GM18909 (cell line): ENCODE measurements around the gene BIK.
A peak's percentile ranks its signal among the peaks of the same experiment; 100 is the strongest.
"Not testable (repeated sequence)": the region's sequence is repeated elsewhere in the genome, so short reads cannot be mapped to it uniquely, and the experiment has no call there.

ENCODE experiments used
- ATAC-seq: cut with Tn5 transposase; IDR thresholded peaks from one replicate; pipeline ENCODE4 v1.9.1; 2021; ENCODE audit warnings: mild to moderate bottlenecking; ENCODE audit not compliant: unreplicated experiment, poor library complexity

The BIK gene

GRCh38 chr22:43104056-43104625, 6.4 kb upstream of the BIK start:
- not testable (repeated sequence) for ATAC-seq

- ATAC-seq = not testable (repeated sequence)
Measured at GRCh38 chr22:43104950-43105349, 5.6 kb upstream of the BIK start.

- ATAC-seq = no peak
Measured at GRCh38 chr22:43106302-43106701, 4.2 kb upstream of the BIK start.

- ATAC-seq = no peak
Measured at GRCh38 chr22:43109511-43109910, 1.0 kb upstream of the BIK start.

GRCh38 chr22:43109921-43110443, 568 bp upstream of the BIK start:
- ATAC-seq = no peak

- peak; percentile 42 for ATAC-seq
Measured at GRCh38 chr22:43110927-43111623, 525 bp downstream of the BIK start.

GRCh38 chr22:43113526-43114251, 3.1 kb downstream of the BIK start:
- ATAC-seq = no peak

GRCh38 chr22:43114958-43115357, 4.4 kb downstream of the BIK start:
- ATAC-seq = no peak

- ATAC-seq = no peak
Measured at GRCh38 chr22:43116932-43117331, 6.4 kb downstream of the BIK start.

- ATAC-seq = no peak
Measured at GRCh38 chr22:43118024-43118849, 7.7 kb downstream of the BIK start.

- peak; percentile 68 for ATAC-seq
Measured at GRCh38 chr22:43118953-43119458, 8.5 kb downstream of the BIK start.

GRCh38 chr22:43126501-43127165, 16.1 kb downstream of the BIK start:
- ATAC-seq = no peak

- no peak for ATAC-seq
Measured at GRCh38 chr22:43127166-43127908, 16.8 kb downstream of the BIK start.

GRCh38 chr22:43128116-43128515, 17.6 kb downstream of the BIK start:
- ATAC-seq = no peak

GRCh38 chr22:43128928-43129424, 18.4 kb downstream of the BIK start:
- no peak for ATAC-seq

- ATAC-seq = no peak
Measured at GRCh38 chr22:43129426-43130425, 19.2 kb downstream of the BIK start.

GRCh38 chr22:43131773-43132501, 21.4 kb downstream of the BIK start:
- ATAC-seq = no peak
